Measurements from ENCODE around the gene ZNF787. TPM values are rescaled to one million over a fixed set of nuclear protein-coding genes. Genes with fewer than 3 reads are reported as not detected.
"Not testable (repeated sequence)": the region's sequence is repeated elsewhere in the genome, so short reads cannot be mapped to it uniquely, and the experiment has no call there.

ZNF787 gene
- total RNA-seq, 1 donor from 2014 or later = 34.4 TPM

- Histone ChIP-seq H3K4me1 (ENCODE audit: control insufficient read depth in 3 of 3, insufficient read depth in 3 of 3, low read length in 3 of 3) (peaks cover 59 to 65% (median 64%) of the 10 kb centered on the region in 3 donors), H3K36me3 (ENCODE audit: control insufficient read depth in 3 of 3, insufficient read depth in 3 of 3, low read length in 3 of 3) (peaks cover 0 to 2% (median 0%) of the 10 kb centered on the region in 3 donors), H3K27ac (ENCODE audit: low read depth, low read length) (no peak overlapping the region), H3K9me3 (ENCODE audit: control insufficient read depth in 3 of 3, low read length in 3 of 3) (no peaks in the 10 kb centered on the region), H3K9ac (ENCODE audit: low read depth in 1 of 3, low read length in 3 of 3) (peak overlapping the region in 1 of 3 donors; percentile 57), H3K4me3 (ENCODE audit: low read length in 3 of 3) (peak overlapping the region; percentile 40 to 52 (median 43)), H3K27me3 (ENCODE audit: control insufficient read depth in 3 of 3, insufficient read depth in 3 of 3, low read length in 3 of 3) (no peaks in the 10 kb centered on the region)
These were observed 12.5 kb downstream of the ZNF787 start for GRCh38 chr19:56108447-56109195.

GRCh38 chr19:56107626-56108351 is 13.3 kb downstream of the ZNF787 start:
- no peaks in the 10 kb centered on the region for H3K9me3 ChIP-seq (ENCODE audit: control insufficient read depth in 3 of 3, low read length in 3 of 3)
- H3K9ac ChIP-seq (ENCODE audit: low read depth in 1 of 3, low read length in 3 of 3) = no peak overlapping the region
- H3K36me3 ChIP-seq (ENCODE audit: control insufficient read depth in 3 of 3, insufficient read depth in 3 of 3, low read length in 3 of 3) = peaks cover 0 to 4% (median 0%) of the 10 kb centered on the region in 3 donors
- H3K27me3 ChIP-seq (ENCODE audit: control insufficient read depth in 3 of 3, insufficient read depth in 3 of 3, low read length in 3 of 3) = no peaks in the 10 kb centered on the region
- H3K4me1 ChIP-seq (ENCODE audit: control insufficient read depth in 3 of 3, insufficient read depth in 3 of 3, low read length in 3 of 3) = peaks cover 51 to 59% (median 57%) of the 10 kb centered on the region in 3 donors
- H3K27ac ChIP-seq (ENCODE audit: low read depth, low read length) = no peak overlapping the region
- H3K4me3 ChIP-seq (ENCODE audit: low read length in 3 of 3) = no peak overlapping the region

GRCh38 chr19:56106993-56107392 is 14.1 kb downstream of the ZNF787 start:
- H3K36me3 ChIP-seq (ENCODE audit: control insufficient read depth in 3 of 3, insufficient read depth in 3 of 3, low read length in 3 of 3) = peaks cover 0 to 6% (median 2%) of the 10 kb centered on the region in 3 donors
- no peak overlapping the region for H3K4me3 ChIP-seq (ENCODE audit: low read length in 3 of 3)
- H3K4me1 ChIP-seq (ENCODE audit: control insufficient read depth in 3 of 3, insufficient read depth in 3 of 3, low read length in 3 of 3) = peaks cover 44 to 52% (median 50%) of the 10 kb centered on the region in 3 donors
- no peaks in the 10 kb centered on the region for H3K27me3 ChIP-seq (ENCODE audit: control insufficient read depth in 3 of 3, insufficient read depth in 3 of 3, low read length in 3 of 3)
- H3K9me3 ChIP-seq (ENCODE audit: control insufficient read depth in 3 of 3, low read length in 3 of 3) = no peaks in the 10 kb centered on the region
- H3K27ac ChIP-seq (ENCODE audit: low read depth, low read length) = no peak overlapping the region
- H3K9ac ChIP-seq (ENCODE audit: low read depth in 1 of 3, low read length in 3 of 3) = peak overlapping the region in 1 of 3 donors; percentile 8

GRCh38 chr19:56106397-56106849 is 14.7 kb downstream of the ZNF787 start:
- H3K27me3 ChIP-seq (ENCODE audit: control insufficient read depth in 3 of 3, insufficient read depth in 3 of 3, low read length in 3 of 3) = no peaks in the 10 kb centered on the region
- H3K27ac ChIP-seq (ENCODE audit: low read depth, low read length) = no peak overlapping the region
- H3K9ac ChIP-seq (ENCODE audit: low read depth in 1 of 3, low read length in 3 of 3) = no peak overlapping the region
- H3K4me1 ChIP-seq (ENCODE audit: control insufficient read depth in 3 of 3, insufficient read depth in 3 of 3, low read length in 3 of 3) = peaks cover 38 to 46% (median 45%) of the 10 kb centered on the region in 3 donors
- no peak overlapping the region for H3K4me3 ChIP-seq (ENCODE audit: low read length in 3 of 3)
- peaks cover 3 to 7% (median 3%) of the 10 kb centered on the region in 3 donors for H3K36me3 ChIP-seq (ENCODE audit: control insufficient read depth in 3 of 3, insufficient read depth in 3 of 3, low read length in 3 of 3)
- no peaks in the 10 kb centered on the region for H3K9me3 ChIP-seq (ENCODE audit: control insufficient read depth in 3 of 3, low read length in 3 of 3)

GRCh38 chr19:56105831-56106396 is 15.2 kb downstream of the ZNF787 start:
- not testable (repeated sequence) for H3K27ac ChIP-seq (ENCODE audit: low read depth, low read length); H3K4me3 ChIP-seq (ENCODE audit: low read length in 3 of 3); H3K27me3 ChIP-seq (ENCODE audit: control insufficient read depth in 3 of 3, insufficient read depth in 3 of 3, low read length in 3 of 3); H3K9ac ChIP-seq (ENCODE audit: low read depth in 1 of 3, low read length in 3 of 3); H3K9me3 ChIP-seq (ENCODE audit: control insufficient read depth in 3 of 3, low read length in 3 of 3)
- peaks cover 34 to 41% (median 40%) of the 10 kb centered on the region in 3 donors for H3K4me1 ChIP-seq (ENCODE audit: control insufficient read depth in 3 of 3, insufficient read depth in 3 of 3, low read length in 3 of 3)
- peaks cover 3 to 11% (median 7%) of the 10 kb centered on the region in 3 donors for H3K36me3 ChIP-seq (ENCODE audit: control insufficient read depth in 3 of 3, insufficient read depth in 3 of 3, low read length in 3 of 3)

GRCh38 chr19:56105090-56105701 is 15.9 kb downstream of the ZNF787 start:
- Histone ChIP-seq H3K36me3 (ENCODE audit: control insufficient read depth in 3 of 3, insufficient read depth in 3 of 3, low read length in 3 of 3) (peaks cover 3 to 11% (median 10%) of the 10 kb centered on the region in 3 donors), H3K4me3 (ENCODE audit: low read length in 3 of 3) (peak overlapping the region in 1 of 3 donors; percentile 29), H3K9me3 (ENCODE audit: control insufficient read depth in 3 of 3, low read length in 3 of 3) (no peaks in the 10 kb centered on the region), H3K4me1 (ENCODE audit: control insufficient read depth in 3 of 3, insufficient read depth in 3 of 3, low read length in 3 of 3) (peaks cover 26 to 34% (median 32%) of the 10 kb centered on the region in 3 donors), H3K27ac (ENCODE audit: low read depth, low read length) (no peak overlapping the region), H3K27me3 (ENCODE audit: control insufficient read depth in 3 of 3, insufficient read depth in 3 of 3, low read length in 3 of 3) (no peaks in the 10 kb centered on the region), H3K9ac (ENCODE audit: low read depth in 1 of 3, low read length in 3 of 3) (peak overlapping the region in 2 of 3 donors; percentile 50 to 57)

- no peak overlapping the region for H3K27ac ChIP-seq (ENCODE audit: low read depth, low read length)
- H3K4me3 ChIP-seq (ENCODE audit: low read length in 3 of 3) = no peak overlapping the region
- H3K4me1 ChIP-seq (ENCODE audit: control insufficient read depth in 3 of 3, insufficient read depth in 3 of 3, low read length in 3 of 3) = peaks cover 22 to 31% (median 29%) of the 10 kb centered on the region in 3 donors
- H3K27me3 ChIP-seq (ENCODE audit: control insufficient read depth in 3 of 3, insufficient read depth in 3 of 3, low read length in 3 of 3) = no peaks in the 10 kb centered on the region
- no peaks in the 10 kb centered on the region for H3K9me3 ChIP-seq (ENCODE audit: control insufficient read depth in 3 of 3, low read length in 3 of 3)
- peaks cover 3 to 15% (median 11%) of the 10 kb centered on the region in 3 donors for H3K36me3 ChIP-seq (ENCODE audit: control insufficient read depth in 3 of 3, insufficient read depth in 3 of 3, low read length in 3 of 3)
- peak overlapping the region in 1 of 3 donors; percentile 1 for H3K9ac ChIP-seq (ENCODE audit: low read depth in 1 of 3, low read length in 3 of 3)
These were observed 16.7 kb downstream of the ZNF787 start for GRCh38 chr19:56104423-56104822.

GRCh38 chr19:56103027-56103614 is 18.0 kb downstream of the ZNF787 start:
- Histone ChIP-seq H3K4me3 (ENCODE audit: low read length in 3 of 3) (no peak overlapping the region), H3K27me3 (ENCODE audit: control insufficient read depth in 3 of 3, insufficient read depth in 3 of 3, low read length in 3 of 3) (no peaks in the 10 kb centered on the region)

GRCh38 chr19:56101746-56102535 is 19.2 kb downstream of the ZNF787 start:
- peaks cover 7 to 17% (median 15%) of the 10 kb centered on the region in 3 donors for H3K36me3 ChIP-seq (ENCODE audit: control insufficient read depth in 3 of 3, insufficient read depth in 3 of 3, low read length in 3 of 3)
- no peak overlapping the region for H3K9ac ChIP-seq (ENCODE audit: low read depth in 1 of 3, low read length in 3 of 3)
- peaks cover 10 to 14% (median 11%) of the 10 kb centered on the region in 3 donors for H3K4me1 ChIP-seq (ENCODE audit: control insufficient read depth in 3 of 3, insufficient read depth in 3 of 3, low read length in 3 of 3)
- H3K9me3 ChIP-seq (ENCODE audit: control insufficient read depth in 3 of 3, low read length in 3 of 3) = no peaks in the 10 kb centered on the region
- no peak overlapping the region for H3K27ac ChIP-seq (ENCODE audit: low read depth, low read length)
- no peak overlapping the region for H3K4me3 ChIP-seq (ENCODE audit: low read length in 3 of 3)
- H3K27me3 ChIP-seq (ENCODE audit: control insufficient read depth in 3 of 3, insufficient read depth in 3 of 3, low read length in 3 of 3) = no peaks in the 10 kb centered on the region

More at GRCh38 chr19:56103027-56103614, 18.0 kb downstream of the ZNF787 start:
- Histone ChIP-seq H3K9me3 (ENCODE audit: control insufficient read depth in 3 of 3, low read length in 3 of 3) (no peaks in the 10 kb centered on the region), H3K9ac (ENCODE audit: low read depth in 1 of 3, low read length in 3 of 3) (no peak overlapping the region), H3K4me1 (ENCODE audit: control insufficient read depth in 3 of 3, insufficient read depth in 3 of 3, low read length in 3 of 3) (peaks cover 10 to 19% (median 17%) of the 10 kb centered on the region in 3 donors), H3K27ac (ENCODE audit: low read depth, low read length) (no peak overlapping the region), H3K36me3 (ENCODE audit: control insufficient read depth in 3 of 3, insufficient read depth in 3 of 3, low read length in 3 of 3) (peaks cover 6 to 17% (median 15%) of the 10 kb centered on the region in 3 donors)
